Limb (tissue), 2 donors: ENCODE results near the gene CARMIL3.
"Not testable (repeated sequence)": the region's sequence is repeated elsewhere in the genome, so short reads cannot be mapped to it uniquely, and the experiment has no call there.

Source experiments
- DNase-seq, 2 donors: peaks; one replicate each; pipeline ENCODE4 v3.0.0-alpha.2; 2016; ENCODE audit errors: extremely low spot score in 2 of 2

The CARMIL3 gene

DNA sequence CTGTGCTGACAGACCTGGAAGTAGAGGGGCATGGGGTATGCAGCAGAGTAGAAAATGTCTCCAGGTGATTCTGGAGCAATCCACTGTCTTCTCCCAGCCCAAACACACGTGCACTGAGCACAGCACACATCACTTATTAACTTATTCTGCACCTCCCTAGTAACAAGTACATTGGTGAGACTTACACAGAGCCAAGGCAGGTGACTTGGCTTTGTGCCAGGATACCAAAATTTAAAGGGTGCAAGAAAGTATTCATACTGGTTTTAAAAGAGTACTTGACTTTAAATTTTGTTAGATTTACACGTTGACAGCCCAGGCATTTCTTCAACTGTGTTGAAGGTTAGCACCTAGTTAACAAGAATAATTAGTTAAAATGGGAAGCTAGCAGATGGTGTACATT is 11.1 kb upstream of the CARMIL3 start:
- no peak for DNase-seq

DNA sequence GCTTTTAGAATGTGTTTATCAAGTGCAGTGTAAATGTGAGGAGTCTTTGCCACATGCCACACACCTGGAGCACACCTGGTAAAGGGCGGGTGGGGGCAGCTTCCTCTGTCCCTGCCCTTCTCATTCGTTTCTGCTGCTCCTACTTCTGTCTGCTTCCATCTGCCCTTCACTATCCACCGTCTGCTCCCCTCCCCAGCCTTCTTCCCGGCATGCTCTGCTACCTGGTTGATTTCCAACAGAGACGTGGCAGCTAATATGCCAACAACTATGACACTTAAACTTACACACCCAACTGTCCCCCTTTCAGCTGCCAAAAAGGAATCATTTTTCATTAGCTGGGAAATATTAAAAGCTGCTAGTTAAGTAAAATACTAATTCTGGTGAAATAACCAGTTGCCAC is 9.1 kb upstream of the CARMIL3 start:
- no peak for DNase-seq

DNA sequence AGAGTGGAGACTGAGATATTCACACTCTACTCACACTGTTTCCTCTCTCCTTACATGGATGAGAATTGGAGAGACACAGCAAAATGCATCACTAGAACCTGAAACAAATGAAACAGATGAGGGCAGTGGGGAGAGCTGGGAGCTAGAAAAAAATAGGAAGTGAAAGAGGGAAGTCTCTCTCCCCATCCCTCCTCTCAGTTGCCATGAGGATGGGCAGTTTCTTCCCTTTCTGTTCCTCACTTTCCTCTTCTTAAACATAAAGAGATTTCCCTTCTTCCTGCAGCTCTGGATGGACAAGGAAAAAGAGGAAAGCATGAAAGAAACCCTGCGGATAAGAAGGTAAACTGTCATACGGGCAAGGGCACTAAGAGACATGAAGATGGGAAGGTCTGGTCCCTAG is 2.8 kb upstream of the CARMIL3 start:
- DNase-seq, result not testable (repeated sequence)

DNA sequence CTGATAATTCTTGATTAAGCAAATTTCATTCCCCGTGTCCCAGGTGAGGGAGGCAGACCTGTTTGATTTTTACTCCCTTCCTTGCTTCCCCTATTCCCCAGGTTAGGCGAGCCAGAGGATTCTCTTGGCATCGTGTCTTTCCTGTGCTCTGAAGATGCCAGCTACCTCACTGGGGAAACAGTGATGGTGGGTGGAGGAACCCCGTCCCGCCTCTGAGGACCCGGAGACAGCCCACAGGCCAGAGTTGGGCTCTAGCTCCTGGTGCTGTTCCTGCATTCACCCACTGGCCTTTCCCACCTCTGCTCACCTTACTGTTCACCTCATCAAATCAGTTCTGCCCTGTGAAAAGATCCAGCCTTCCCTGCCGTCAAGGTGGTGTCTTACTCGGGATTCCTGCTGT is 1.1 kb upstream of the CARMIL3 start:
- DNase-seq, result not testable (repeated sequence)

DNA sequence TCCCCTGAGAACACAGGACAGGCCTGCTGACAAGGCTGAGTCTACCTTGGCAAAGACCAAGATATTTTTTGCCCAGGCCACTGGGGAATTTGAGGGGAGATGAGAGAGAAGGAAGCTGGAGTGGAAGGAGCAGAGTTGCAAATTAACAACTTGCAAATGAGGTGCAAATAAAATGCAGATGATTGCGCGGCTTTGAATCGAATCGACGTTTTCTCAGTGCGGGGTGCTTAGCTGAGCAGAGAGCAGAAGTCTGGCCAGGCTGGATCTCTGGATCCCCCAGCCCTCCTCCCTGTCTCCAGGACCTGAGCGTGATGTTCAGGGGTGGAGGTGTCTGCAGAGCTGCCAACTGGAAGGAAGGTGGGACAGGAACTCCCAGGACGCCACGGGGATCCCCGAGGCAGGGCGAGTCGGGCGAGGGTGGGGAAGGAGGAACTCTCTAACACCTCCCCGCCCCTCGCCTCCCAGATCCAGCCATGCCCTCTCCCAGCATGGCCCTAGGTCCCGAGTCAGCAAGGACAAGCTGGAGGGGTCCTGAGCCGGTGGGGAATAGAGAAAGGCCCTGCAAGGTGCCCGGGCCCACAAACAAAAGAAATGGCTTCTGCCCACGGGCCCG is 527 bp upstream of the CARMIL3 start:
- DNase-seq, result no peak

DNA sequence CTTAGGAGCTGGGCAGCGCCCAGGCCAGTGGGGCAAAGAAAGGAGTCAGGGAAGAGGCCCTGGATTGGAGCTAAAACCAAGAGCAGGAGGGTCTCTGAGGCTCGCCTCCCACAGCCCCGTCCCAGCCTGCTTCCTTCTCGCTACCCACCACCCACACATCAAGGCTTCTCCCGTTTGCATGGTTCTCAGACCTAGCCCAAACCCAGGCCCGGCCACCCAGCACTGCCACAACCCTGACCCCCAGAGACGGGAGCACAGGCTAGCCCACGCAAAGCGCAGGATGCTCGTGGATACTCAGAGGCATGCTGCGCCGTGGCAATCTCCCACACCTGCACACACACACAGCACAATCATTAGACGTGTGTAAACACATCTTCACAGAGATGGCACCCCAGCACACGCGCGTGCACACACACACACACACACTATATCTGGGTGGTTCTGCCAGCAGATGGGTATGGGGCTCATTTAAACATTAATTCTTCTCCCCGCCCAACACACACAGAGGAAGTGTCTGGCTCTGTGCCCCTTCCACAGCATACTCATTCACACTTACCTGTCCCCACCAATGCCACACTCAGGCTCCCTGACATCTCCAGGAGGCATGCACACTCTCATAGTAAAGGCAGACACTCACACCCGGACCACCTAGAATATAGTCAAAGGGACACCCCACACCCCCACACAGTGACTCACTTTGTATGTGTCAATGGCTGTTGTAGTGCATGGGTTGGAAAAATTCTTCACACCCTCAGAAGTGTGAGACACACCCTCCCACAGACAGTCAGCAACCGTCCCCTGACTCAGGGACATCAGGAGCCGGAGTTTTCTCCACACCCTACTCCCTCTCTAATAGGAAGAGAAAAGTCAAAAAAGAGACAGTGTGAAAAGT is 1.1 kb downstream of the CARMIL3 start:
- no peak for DNase-seq

DNA sequence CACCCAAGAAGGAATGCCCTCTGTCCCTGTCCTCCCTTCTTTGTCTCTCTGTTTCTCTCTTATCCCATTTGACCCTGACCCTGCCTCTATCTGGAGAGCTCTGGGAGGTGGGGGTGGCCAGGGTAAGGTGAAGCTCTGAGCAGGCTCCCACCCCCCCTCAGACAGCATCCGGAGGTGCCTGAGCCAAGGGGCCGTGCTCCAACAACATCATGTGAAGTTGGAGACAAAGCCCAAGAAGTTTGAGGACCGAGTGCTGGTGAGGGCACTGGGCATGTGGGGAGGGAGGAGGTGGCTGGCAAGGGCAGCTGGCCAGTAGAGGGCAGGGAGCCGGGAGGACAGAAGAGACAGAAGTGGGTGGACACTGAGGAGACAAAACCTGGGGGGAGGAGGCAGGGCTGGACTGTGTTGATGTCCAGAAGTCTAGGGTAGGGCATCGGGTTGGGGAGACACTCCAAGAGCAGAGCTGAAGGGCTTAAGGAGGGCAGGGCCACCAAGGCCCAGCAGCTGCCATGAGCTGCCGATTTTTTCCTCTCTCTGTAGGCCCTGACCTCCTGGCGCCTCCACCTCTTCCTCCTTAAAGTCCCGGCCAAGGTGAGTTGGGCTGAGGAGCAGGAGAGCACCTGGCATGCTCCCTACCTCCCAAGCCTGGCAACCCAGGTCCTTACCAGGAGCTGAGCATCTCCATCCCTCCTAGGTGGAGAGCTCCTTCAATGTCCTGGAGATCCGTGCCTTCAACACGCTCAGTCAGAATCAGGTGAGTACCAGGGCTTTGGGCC is 1.9 kb downstream of the CARMIL3 start:
- DNase-seq, result no peak

DNA sequence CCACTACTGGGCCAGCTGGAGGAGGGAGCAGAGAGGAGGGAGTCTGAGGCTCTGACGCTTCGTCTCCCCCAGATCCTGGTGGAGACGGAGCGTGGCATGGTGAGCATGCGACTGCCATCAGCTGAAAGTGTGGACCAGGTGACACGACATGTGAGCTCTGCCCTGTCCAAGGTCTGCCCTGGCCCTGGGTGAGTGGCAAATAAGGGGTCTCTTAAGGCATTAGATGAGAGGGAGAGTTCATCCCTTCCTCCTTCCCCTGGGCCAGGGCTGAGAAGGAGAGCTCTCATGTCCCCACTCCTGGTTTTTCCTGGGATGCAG is 2.5 kb downstream of the CARMIL3 start:
- no peak for DNase-seq

DNA sequence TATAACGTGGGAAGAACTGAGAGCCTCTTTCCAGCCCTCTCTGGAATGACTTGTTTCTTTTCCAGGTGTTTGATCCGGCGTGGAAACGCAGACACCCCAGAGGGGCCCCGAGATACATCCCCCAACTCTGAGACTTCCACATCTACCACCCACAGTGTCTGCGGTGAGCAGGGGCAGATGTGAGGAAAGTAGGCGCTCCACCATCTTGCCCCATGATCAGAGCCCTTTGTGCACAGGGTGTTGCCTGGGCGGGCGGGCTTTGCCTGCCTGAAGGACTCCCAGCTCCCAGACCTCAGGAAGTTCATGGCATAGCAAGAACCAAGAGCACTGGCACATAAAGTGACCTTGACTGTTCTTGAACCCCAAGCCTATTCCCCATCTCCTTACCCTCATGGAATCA is 2.8 kb downstream of the CARMIL3 start:
- DNase-seq, result no peak

DNA sequence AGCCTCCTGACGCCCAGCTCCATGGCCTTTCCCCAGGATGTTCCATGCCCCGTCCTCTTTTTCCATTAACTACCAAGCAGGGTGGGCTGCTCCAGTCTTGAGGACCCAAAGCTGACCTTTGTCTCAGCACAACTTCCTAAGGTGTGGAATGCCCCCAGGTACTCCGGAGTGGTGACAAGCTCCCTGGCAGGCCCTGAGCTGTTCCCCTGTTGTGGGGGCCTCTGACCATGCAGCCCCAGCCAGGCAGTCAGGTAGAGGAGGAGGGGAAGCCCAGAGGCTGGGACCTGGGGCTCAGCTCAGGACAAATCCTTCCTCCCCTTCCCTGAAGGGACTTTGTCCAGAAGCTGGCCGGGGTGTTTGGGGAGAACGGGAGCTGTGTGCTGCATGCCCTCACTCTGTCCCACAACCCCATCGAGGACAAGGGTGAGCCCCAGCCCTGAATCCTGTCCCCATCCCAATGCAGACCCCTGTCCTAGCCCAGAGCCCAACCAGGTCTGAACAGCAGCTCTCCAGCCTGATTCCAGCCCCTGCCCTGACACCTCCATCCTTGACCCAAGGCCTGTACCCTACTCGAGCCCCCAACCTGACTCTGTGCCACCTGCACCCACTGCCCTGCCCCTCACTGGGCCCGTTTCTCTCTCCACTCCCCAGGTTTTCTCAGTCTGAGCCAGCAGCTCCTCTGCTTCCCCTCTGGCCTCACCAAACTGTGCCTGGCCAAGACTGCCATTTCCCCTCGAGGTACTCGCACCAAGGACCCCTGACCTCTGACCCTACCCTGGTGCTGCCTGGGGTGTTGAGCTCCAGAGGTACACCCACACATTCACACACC is 4.4 kb downstream of the CARMIL3 start:
- DNase-seq, result no peak

DNA sequence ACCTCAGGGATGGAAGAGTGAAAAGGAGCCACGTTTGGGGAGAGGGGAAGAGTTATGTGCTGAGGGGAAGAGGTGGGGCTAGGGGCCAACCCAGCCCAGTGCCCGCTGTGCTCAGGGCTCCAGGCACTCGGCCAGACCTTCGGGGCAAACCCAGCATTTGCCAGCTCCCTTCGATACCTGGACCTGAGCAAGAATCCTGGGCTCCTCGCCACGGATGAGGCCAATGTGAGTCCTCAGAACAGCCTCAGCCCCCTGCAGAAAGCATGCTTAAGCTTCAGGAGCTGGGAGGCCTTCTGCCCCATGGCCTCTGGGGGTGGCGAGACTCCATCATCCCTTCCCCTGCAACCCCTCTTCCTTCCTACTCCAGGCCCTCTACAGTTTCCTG is 5.0 kb downstream of the CARMIL3 start:
- DNase-seq, result no peak

DNA sequence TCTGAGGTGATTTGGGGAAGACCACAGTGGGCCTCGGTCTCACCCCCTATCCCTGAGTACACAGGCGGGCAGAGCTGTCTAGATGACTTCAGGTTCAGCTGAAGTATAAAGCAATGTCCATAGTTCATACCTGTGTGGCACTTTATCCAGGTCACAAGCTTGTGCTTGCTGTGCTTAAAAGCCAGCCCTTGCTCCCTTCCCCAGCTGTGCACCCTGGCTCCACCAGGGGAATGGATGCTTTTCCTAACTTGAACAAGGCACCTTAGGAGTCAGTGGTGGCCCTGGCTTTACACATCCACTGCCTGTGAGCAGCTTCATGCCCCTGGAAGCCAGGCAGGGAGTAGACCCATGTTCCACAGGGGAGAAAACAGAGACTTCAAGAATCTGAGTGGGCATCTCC is 5.5 kb downstream of the CARMIL3 start:
- DNase-seq, result no peak

DNA sequence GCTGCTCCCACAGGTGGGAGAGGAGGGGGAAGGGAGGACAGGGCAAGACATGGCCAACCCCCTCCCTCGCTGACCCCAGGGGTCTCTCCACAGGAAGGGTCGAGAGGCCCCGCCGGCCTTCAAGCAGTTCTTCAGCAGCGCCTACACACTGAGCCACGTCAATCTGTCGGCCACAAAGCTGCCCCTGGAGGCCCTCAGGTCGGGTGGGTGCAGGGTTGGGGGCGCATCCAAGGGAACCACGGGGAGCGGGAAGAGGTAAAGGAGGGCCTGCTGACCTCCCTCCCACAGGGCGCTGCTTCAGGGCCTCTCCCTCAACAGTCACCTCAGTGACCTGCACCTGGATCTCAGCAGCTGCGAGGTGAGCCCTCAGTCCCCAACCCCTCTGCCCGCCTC is 6.1 kb downstream of the CARMIL3 start:
- DNase-seq, result no peak

DNA sequence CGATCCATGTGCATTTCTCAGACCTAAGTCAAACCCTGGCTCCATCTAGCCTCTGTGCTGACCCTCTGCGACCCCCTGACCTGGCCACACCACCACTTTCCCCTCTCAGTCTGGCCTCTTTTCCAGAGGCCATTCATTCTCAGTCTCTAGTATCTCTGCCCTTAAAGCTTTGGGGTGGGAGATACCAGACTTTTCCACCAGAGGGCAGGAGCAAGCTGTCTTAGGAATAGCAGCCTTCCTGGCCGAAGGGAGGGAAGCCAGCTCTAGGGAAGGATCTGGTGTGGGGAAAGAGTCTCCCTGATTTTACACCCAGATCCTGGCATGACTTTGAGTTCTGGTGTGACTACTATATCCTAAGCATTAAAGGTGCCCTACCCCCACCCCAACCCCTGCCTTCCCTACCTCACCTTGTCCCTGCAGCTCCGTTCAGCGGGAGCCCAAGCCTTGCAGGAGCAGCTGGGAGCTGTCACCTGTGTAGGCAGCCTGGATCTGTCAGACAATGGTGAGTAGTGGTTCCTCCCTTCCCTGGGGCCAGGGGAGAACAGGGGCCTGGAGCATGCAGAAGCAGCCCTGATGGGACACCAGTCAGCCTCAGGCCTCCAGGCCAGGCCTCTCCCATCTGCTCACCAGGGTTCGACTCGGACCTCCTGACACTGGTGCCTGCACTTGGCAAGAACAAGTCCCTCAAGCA is 6.6 kb downstream of the CARMIL3 start:
- DNase-seq, result peak; percentile 69 to 87

DNA sequence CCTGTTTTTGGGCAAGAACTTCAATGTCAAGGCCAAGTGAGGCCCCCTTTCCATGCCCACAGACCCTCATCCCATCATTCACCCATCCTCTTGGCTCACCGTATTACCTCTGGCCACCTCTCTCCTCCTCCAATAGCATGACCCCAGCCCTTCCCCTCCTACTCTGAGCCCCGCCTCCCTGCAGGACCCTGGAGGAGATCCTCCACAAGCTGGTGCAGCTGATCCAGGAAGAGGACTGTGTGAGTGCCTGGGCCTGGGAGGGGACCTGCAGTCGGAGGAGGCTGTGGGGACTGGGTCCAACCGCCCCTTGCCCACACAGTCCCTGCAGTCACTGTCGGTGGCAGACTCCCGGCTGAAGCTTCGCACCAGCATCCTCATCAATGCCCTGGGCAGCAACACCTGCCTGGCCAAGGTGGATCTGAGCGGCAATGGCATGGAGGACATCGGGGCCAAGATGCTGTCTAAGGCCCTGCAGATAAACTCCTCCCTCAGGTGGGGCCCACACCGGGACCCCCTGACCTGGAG is 7.2 kb downstream of the CARMIL3 start:
- DNase-seq, result no peak

DNA sequence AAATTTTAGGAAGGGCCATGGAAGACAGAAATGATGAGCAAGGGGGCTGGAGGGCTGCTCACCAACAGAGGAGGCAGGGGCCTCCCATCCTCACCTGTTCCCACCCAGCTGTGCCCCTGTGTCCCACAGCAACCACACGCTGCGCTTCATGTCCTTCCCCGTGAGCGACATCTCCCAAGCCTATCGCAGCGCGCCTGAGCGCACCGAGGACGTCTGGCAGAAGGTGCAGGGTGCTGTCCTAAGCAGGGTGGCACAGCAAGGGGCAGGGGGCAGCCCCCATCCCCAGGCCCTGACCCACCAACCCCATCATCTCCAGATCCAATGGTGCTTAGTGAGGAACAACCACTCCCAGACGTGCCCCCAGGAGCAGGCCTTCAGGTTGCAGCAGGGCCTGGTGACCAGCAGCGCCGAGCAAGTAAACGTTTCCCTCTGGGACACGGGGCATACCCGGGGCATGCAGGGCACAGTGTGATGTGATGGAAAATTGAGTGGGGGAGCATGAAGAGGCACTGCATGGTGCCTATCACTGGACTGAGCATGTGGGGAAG is 8.1 kb downstream of the CARMIL3 start:
- DNase-seq, result no peak

DNA sequence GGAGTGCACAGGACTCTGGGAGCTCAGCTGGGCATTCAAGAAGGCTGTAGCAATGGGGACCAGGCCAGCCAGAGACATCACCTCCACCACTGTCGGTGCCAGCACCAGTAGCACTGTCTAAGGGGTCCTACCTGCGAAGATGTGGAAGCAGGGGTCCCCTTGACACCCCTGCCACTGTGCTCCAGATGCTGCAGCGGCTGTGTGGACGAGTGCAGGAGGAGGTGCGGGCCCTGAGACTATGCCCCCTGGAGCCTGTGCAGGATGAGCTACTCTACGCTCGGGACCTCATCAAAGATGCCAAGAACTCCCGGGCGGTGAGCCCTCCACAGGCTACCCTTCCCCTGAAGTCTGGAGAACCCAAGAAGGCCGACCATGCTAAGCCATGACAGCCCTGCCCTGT is 8.6 kb downstream of the CARMIL3 start:
- DNase-seq, result no peak

DNA sequence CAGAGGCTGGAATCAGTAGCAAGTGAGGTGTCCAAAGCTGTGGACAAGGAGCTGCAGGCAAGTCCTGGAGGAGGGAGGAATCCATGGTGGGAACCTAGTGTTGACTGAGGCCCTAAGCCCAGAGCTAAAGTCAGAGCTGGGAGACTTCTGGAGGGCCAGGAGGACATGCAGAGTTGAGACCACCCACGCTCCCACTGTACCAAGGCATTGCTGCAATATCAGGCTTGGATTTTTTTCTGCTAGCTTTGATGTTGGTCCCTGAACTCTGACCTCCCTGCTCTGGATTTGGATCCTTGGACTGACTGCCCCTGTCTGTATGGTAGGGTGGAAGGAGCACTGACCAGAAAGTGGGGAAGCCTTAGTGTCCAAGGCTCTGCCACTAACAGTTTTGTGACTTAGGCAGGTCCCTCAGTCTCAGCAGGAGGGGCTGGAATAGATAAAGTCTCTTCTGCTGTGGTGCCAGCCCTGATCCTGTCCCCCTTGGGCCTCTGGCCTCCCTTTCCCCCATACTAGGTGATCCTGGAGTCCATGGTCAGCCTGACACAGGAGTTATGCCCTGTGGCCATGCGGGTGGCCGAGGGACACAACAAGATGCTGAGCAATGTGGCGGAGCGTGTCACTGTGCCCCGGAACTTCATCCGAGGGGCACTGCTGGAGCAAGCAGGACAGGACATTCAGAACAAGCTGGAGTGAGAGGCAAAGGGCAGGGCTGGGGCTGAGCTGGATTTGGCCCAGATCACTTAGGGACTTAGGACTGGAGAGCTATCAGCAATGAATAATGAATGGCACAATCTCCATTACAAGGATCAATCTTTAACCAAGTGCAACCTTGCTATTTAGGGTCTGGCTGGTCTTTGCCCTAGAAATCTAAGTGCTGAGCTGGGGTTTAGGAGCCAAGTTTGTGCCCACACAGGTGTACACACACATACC is 9.4 kb downstream of the CARMIL3 start:
- DNase-seq, result no peak

DNA sequence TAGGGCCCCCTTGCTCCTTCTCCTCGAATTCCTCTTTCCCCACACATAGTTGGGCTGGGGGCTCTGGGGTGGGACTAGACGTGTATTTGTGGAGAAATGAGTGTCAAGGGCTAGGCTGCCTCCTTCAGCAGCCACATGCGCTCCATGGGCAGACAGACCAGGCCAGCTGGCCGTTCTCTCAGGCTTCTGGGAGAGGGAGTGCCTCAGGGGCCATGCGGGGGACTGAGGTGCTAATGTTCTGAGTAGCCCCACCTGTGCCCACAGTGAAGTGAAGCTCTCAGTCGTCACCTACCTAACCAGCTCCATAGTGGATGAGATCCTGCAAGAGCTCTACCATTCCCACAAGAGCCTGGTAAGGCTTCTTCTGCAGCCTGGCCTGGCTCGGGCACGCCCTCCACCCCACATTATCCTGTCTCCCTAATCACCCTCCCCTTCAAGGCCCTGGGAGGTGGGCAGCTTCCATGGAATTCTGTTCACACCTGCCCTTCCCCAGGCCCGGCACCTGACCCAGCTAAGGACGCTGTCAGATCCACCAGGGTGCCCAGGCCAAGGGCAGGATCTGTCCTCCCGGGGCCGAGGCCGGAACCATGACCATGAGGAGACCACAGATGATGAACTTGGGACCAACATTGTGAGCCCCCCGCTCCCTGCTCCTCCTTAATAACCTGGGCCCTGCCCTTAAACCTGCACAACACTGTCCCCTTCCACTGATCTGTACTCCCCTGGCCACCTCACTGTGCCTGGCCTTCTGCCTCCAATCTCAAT is 10.6 kb downstream of the CARMIL3 start:
- DNase-seq, result no peak
